ENCODE measurements around the gene GPR50. TPM values are rescaled to one million over a fixed set of nuclear protein-coding genes. Genes with fewer than 3 reads are reported as not detected.

Gene GPR50
- total RNA-seq: not detected in 2 replicates
- long read RNA-seq: 0 reads

GRCh38 chrX:151176231-151176750, at the start of gene GPR50:
TSS of gene GPR50 (plus strand) at chrX:151176584. CDS start at chrX:151176722, 138 bp downstream.
- Mint-ChIP-seq H3K27ac (ENCODE audit: unreplicated experiment) (no peak within 1 kb of the TSS), H3K27me3 (ENCODE audit: unreplicated experiment) (peaks cover 69% of the 10 kb centered on the region), H3K36me3 (ENCODE audit: unreplicated experiment) (no peaks in the 10 kb centered on the region)

GRCh38 chrX:151132531-151132930, 43.9 kb upstream of the GPR50 start:
- no peak overlapping the region for H3K4me3 Mint-ChIP-seq (ENCODE audit: unreplicated experiment)
- no peak for TF ChIP-seq CTCF (IDR thresholded peaks at IDR 0.05)
- no peaks in the 10 kb centered on the region for H3K27me3 Mint-ChIP-seq (ENCODE audit: unreplicated experiment)
- no peak for DNase-seq (ENCODE audit: extremely low spot score, unreplicated experiment)
- H3K9me3 Mint-ChIP-seq (ENCODE audit: unreplicated experiment): no peaks in the 10 kb centered on the region
- no peaks in the 10 kb centered on the region for H3K36me3 Mint-ChIP-seq (ENCODE audit: unreplicated experiment)
- H3K4me1 Mint-ChIP-seq (ENCODE audit: unreplicated experiment): no peaks in the 10 kb centered on the region
- no peak overlapping the region for H3K27ac Mint-ChIP-seq (ENCODE audit: unreplicated experiment)

More at GRCh38 chrX:151176231-151176750, at the start of gene GPR50:
- no peaks in the 10 kb centered on the region for H3K9me3 Mint-ChIP-seq (ENCODE audit: unreplicated experiment)
- H3K4me1 Mint-ChIP-seq (ENCODE audit: unreplicated experiment): peaks cover 6% of the 10 kb centered on the region
- TF ChIP-seq CTCF (IDR thresholded peaks at IDR 0.05): no peak
- H3K4me3 Mint-ChIP-seq (ENCODE audit: unreplicated experiment): no peak within 1 kb of the TSS
- no peak for DNase-seq (ENCODE audit: extremely low spot score, unreplicated experiment)

- H3K27me3 Mint-ChIP-seq (ENCODE audit: unreplicated experiment): peaks cover 12% of the 10 kb centered on the region
- TF ChIP-seq CTCF (IDR thresholded peaks at IDR 0.05): peak; percentile 75
- DNase-seq (ENCODE audit: extremely low spot score, unreplicated experiment): no peak
Observed at GRCh38 chrX:151151665-151152267, 24.6 kb upstream of the GPR50 start.

GRCh38 chrX:151153086-151153485, 23.3 kb upstream of the GPR50 start:
- Mint-ChIP-seq H3K36me3 (ENCODE audit: unreplicated experiment) (no peaks in the 10 kb centered on the region), H3K4me1 (ENCODE audit: unreplicated experiment) (no peaks in the 10 kb centered on the region), H3K9me3 (ENCODE audit: unreplicated experiment) (no peaks in the 10 kb centered on the region), H3K4me3 (ENCODE audit: unreplicated experiment) (no peak overlapping the region), H3K27ac (ENCODE audit: unreplicated experiment) (no peak overlapping the region), H3K27me3 (ENCODE audit: unreplicated experiment) (peaks cover 9% of the 10 kb centered on the region)
- TF ChIP-seq CTCF (IDR thresholded peaks at IDR 0.05): peak; percentile 21
- no peak for DNase-seq (ENCODE audit: extremely low spot score, unreplicated experiment)

More at GRCh38 chrX:151151665-151152267, 24.6 kb upstream of the GPR50 start:
- no peaks in the 10 kb centered on the region for H3K4me1 Mint-ChIP-seq (ENCODE audit: unreplicated experiment)
- H3K36me3 Mint-ChIP-seq (ENCODE audit: unreplicated experiment): no peaks in the 10 kb centered on the region
- H3K27ac Mint-ChIP-seq (ENCODE audit: unreplicated experiment): no peak overlapping the region
- no peak overlapping the region for H3K4me3 Mint-ChIP-seq (ENCODE audit: unreplicated experiment)
- H3K9me3 Mint-ChIP-seq (ENCODE audit: unreplicated experiment): peaks cover 4% of the 10 kb centered on the region

GRCh38 chrX:151153667-151154066, 22.7 kb upstream of the GPR50 start:
- DNase-seq (ENCODE audit: extremely low spot score, unreplicated experiment): no peak
- peaks cover 9% of the 10 kb centered on the region for H3K27me3 Mint-ChIP-seq (ENCODE audit: unreplicated experiment)
- H3K36me3 Mint-ChIP-seq (ENCODE audit: unreplicated experiment): no peaks in the 10 kb centered on the region
- H3K27ac Mint-ChIP-seq (ENCODE audit: unreplicated experiment): no peak overlapping the region
- no peaks in the 10 kb centered on the region for H3K9me3 Mint-ChIP-seq (ENCODE audit: unreplicated experiment)
- TF ChIP-seq CTCF (IDR thresholded peaks at IDR 0.05): no peak
- no peaks in the 10 kb centered on the region for H3K4me1 Mint-ChIP-seq (ENCODE audit: unreplicated experiment)
- no peak overlapping the region for H3K4me3 Mint-ChIP-seq (ENCODE audit: unreplicated experiment)
